Keratinocyte (primary cell): ENCODE results near the gene TBC1D16. TPM values are rescaled to one million over a fixed set of nuclear protein-coding genes. Genes with fewer than 3 reads are reported as not detected.

Experiments
- DNase-seq: peaks from one replicate; pipeline ENCODE4 v3.0.0-alpha.2; 2011; ENCODE audit warnings: low read depth, missing footprints, low spot score
- FAIRE-seq: peaks from 2 replicates; lab custom pipeline; 2011; peaks lifted over from hg19 to GRCh38; lab: Jason Lieb, UNC
- H2AFZ ChIP-seq: 2 replicates; pipeline ENCODE4 v1.6.0; 2012; ENCODE audit warnings: low read length, control low read depth, inconsistent platforms; ENCODE audit not compliant: control insufficient read depth
- H3K27ac ChIP-seq: 2 replicates; pipeline ENCODE4 v1.5.1; 2011; ENCODE audit warnings: low read length; ENCODE audit not compliant: control insufficient read depth, insufficient read depth
- H3K27me3 ChIP-seq: 3 replicates; pipeline ENCODE4 v1.6.0; 2011; ENCODE audit warnings: low read length; ENCODE audit not compliant: control insufficient read depth, insufficient read depth; ENCODE audit errors: extremely low read depth
- H3K36me3 ChIP-seq, 2 experiments: 2 replicates in 1 of 2; 3 replicates in 1 of 2; pipeline ENCODE4 v1.5.1; 2011; ENCODE audit warnings: low read length in 2 of 2, mild to moderate bottlenecking in 1 of 2; ENCODE audit not compliant: control insufficient read depth in 2 of 2, insufficient read depth in 2 of 2; ENCODE audit errors: extremely low read depth in 1 of 2
- H3K4me1 ChIP-seq: 3 replicates; pipeline ENCODE4 v1.5.1; 2011; ENCODE audit warnings: low read length; ENCODE audit not compliant: control insufficient read depth, insufficient read depth; ENCODE audit errors: extremely low read depth
- H3K4me2 ChIP-seq: 3 replicates; pipeline ENCODE4 v1.6.0; 2011; ENCODE audit warnings: low read depth, low read length; ENCODE audit not compliant: control insufficient read depth, insufficient read depth; ENCODE audit errors: extremely low read depth
- H3K4me3 ChIP-seq, 3 experiments: fragments of 200-600 bp in 1 of 3; sonication (generic) in 1 of 3; 2 replicates in 2 of 3; 3 replicates in 1 of 3; pipeline ENCODE4 v1.5.1; 2011 to 2016; ENCODE audit warnings: low read length in 3 of 3, mild to moderate bottlenecking in 3 of 3, control low read depth in 2 of 3, inconsistent platforms in 1 of 3, low read depth in 1 of 3, mixed read lengths in 1 of 3, mixed run types in 1 of 3, moderate library complexity in 1 of 3; ENCODE audit not compliant: control insufficient read depth in 2 of 3, insufficient read depth in 2 of 3; ENCODE audit errors: extremely low read depth in 1 of 3
- H3K79me2 ChIP-seq: 2 replicates; pipeline ENCODE4 v1.6.0; 2012; ENCODE audit warnings: low read length; ENCODE audit not compliant: control insufficient read depth, insufficient read depth
- H3K9ac ChIP-seq: 3 replicates; pipeline ENCODE4 v1.6.0; 2011; ENCODE audit warnings: low read length; ENCODE audit not compliant: control insufficient read depth, insufficient read depth; ENCODE audit errors: extremely low read depth
- H3K9me1 ChIP-seq: 3 replicates; pipeline ENCODE4 v1.6.0; 2011; ENCODE audit warnings: low read length; ENCODE audit not compliant: control insufficient read depth, insufficient read depth; ENCODE audit errors: extremely low read depth
- H3K9me3 ChIP-seq: 2 replicates; pipeline ENCODE4 v1.5.1; 2012; ENCODE audit warnings: low read depth, low read length; ENCODE audit not compliant: control insufficient read depth
- H4K20me1 ChIP-seq: 3 replicates; pipeline ENCODE4 v1.6.0; 2011; ENCODE audit warnings: low read length; ENCODE audit not compliant: control insufficient read depth, insufficient read depth; ENCODE audit errors: extremely low read depth
- EZH2 ChIP-seq: IDR thresholded peaks from one replicate; pipeline ENCODE4 v1.6.1; 2012; ENCODE audit warnings: inconsistent platforms, mild to moderate bottlenecking, low read length, moderate library complexity
- dilution Hi-C: fragments of 300-500 bp; cut with MboI; formaldehyde crosslinking; loops from one replicate; pipeline ENCODE4 v1.7.0; 2020; ENCODE audit warnings: low sequenced_read_pairs; ENCODE audit not compliant: extremely low pct_ligation_motif_present
- polyA plus RNA-seq, 5 experiments: library from polyadenylated mRNA; depleted of rRNA in 3 of 5; stranded (reverse) in 3 of 5; stranded (forward) in 1 of 5; unstranded in 1 of 5; fragments of >200 nt; gene quantifications; 1 replicate in 1 of 5; 2 replicates in 3 of 5; 3 replicates in 1 of 5; pipeline versions ENCODE4 v1.2.1 to v1.2.3, GENCODE V29; 2011 to 2012; ENCODE audit warnings: missing spikeins in 2 of 5, low read depth in 1 of 5, low replicate concordance in 1 of 5
- TF ChIP-seq, protein P1 (sequence below), 3 experiments: IDR thresholded peaks in 1 of 3; conservative IDR thresholded peaks in 1 of 3; optimal IDR thresholded peaks in 1 of 3; 2 replicates in 2 of 3; 3 replicates in 1 of 3; pipeline versions ENCODE3 to v1.5.1; 2011; ENCODE audit warnings: low read length in 3 of 3, mild to moderate bottlenecking in 3 of 3, moderate library complexity in 2 of 3, control low read depth in 1 of 3, inconsistent platforms in 1 of 3; ENCODE audit not compliant: insufficient read depth in 2 of 3; ENCODE audit errors: extremely low read depth in 1 of 3

Gene TBC1D16
- polyA plus RNA-seq, 1 donor (not counting 4 experiments of a cell fraction or from before 2014, with no cell fraction given), result 8.6 TPM

DNA sequence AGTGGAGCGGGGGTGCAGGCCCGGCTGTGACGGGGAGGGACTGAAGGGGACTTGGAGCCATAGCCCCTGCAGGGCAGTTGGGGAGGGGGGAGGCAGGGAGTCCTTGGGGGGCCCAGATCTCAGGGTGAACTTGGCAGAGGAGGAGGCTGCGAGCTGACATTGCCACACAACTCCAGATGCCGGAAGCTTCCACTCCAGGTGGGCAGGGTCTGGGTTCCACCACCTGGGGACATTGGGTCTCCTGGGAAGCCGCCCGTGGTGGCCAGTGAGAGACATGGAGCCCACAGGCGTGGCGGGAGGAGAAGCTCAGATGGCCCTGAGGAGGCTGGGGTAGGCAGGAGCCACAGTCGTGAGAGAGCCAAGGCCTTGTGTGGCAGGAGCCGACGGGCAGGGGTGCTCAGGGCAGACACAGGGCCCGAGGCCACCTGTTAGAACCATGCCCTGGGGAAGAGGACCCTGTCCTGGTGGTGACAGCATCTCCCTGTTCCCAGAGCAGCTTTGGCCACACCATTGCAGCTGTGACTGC, 47.5 kb upstream of the TBC1D16 start:
- no peaks in the 10 kb centered on the region for H3K79me2 ChIP-seq
- H4K20me1 ChIP-seq, result no peaks in the 10 kb centered on the region
- TF ChIP-seq, protein P1, sequence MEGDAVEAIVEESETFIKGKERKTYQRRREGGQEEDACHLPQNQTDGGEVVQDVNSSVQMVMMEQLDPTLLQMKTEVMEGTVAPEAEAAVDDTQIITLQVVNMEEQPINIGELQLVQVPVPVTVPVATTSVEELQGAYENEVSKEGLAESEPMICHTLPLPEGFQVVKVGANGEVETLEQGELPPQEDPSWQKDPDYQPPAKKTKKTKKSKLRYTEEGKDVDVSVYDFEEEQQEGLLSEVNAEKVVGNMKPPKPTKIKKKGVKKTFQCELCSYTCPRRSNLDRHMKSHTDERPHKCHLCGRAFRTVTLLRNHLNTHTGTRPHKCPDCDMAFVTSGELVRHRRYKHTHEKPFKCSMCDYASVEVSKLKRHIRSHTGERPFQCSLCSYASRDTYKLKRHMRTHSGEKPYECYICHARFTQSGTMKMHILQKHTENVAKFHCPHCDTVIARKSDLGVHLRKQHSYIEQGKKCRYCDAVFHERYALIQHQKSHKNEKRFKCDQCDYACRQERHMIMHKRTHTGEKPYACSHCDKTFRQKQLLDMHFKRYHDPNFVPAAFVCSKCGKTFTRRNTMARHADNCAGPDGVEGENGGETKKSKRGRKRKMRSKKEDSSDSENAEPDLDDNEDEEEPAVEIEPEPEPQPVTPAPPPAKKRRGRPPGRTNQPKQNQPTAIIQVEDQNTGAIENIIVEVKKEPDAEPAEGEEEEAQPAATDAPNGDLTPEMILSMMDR (optimal IDR thresholded peaks at IDR 0.05 in 1 of 3, IDR thresholded peaks at IDR 0.05 in 1 of 3, conservative IDR thresholded peaks at IDR 0.05 in 1 of 3; ENCODE audit: extremely low read depth in 1 of 3, insufficient read depth in 2 of 3, low read length in 3 of 3), result no peak
- no peak for TF ChIP-seq EZH2
- peak overlapping the region; percentile 7 for H3K4me2 ChIP-seq
- no peak overlapping the region for H3K9ac ChIP-seq
- no peak for FAIRE-seq
- H3K4me3 ChIP-seq, result no peak overlapping the region
- no peak overlapping the region for H3K27ac ChIP-seq
- H2AFZ ChIP-seq, result no peak overlapping the region
- peaks cover 7% of the 10 kb centered on the region for H3K27me3 ChIP-seq
- no peaks in the 10 kb centered on the region for H3K4me1 ChIP-seq
- no peaks in the 10 kb centered on the region for H3K36me3 ChIP-seq
- DNase-seq, result no peak
- dilution Hi-C loops, result no loop called here
- H3K9me3 ChIP-seq, result no peaks in the 10 kb centered on the region
- no peaks in the 10 kb centered on the region for H3K9me1 ChIP-seq

DNA sequence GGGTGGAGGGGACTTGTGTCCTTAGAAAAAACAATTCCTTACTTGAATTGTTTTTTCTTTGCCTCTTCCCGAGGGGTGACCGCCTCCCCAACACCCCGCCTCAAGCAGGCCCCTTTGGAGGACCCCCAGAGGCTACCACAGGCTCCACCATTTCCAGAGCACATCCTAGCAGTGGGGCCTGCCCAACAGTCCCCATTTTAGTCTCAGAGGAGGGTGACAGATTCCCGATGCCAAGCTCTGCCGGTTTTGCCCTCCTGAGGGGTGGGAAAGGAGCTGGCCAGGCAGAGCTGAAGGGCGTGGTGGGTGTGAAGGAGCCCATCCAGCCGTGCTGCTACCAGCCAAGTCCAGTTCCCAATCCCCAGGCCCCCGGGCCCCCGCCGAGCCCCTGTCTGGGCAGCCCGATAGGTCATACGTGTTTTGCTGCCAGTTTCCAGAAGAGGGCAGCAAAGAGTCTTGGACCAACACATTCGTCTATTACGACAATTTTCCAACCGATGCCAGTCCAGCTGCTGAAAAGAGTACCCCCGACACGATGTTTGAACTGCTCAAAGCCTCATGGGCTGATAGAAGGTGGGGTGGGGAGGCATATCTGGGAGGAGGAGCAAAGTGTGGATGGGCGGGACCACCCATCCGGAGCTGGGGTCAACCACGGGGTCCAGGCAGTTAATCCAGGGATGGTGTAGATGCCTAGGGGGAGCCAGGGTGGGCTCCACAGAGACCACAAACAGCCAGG, 46.9 kb upstream of the TBC1D16 start:
- DNase-seq, result no peak
- FAIRE-seq, result peak; percentile 77
- no peaks in the 10 kb centered on the region for H3K9me1 ChIP-seq
- no peaks in the 10 kb centered on the region for H3K79me2 ChIP-seq
- H3K4me2 ChIP-seq, result peak overlapping the region; percentile 7
- peak overlapping the region; percentile 10 for H2AFZ ChIP-seq
- no peak for TF ChIP-seq EZH2
- TF ChIP-seq, protein P1 (optimal IDR thresholded peaks at IDR 0.05 in 1 of 3, IDR thresholded peaks at IDR 0.05 in 1 of 3, conservative IDR thresholded peaks at IDR 0.05 in 1 of 3; ENCODE audit: extremely low read depth in 1 of 3, insufficient read depth in 2 of 3, low read length in 3 of 3), result peak; percentile 63 to 84 (median 83)
- dilution Hi-C loops, result no loop called here
- H3K4me1 ChIP-seq, result no peaks in the 10 kb centered on the region
- H3K4me3 ChIP-seq, result no peak overlapping the region
- peaks cover 7% of the 10 kb centered on the region for H3K27me3 ChIP-seq
- H3K9me3 ChIP-seq, result no peaks in the 10 kb centered on the region
- no peaks in the 10 kb centered on the region for H3K36me3 ChIP-seq
- no peak overlapping the region for H3K9ac ChIP-seq
- no peaks in the 10 kb centered on the region for H4K20me1 ChIP-seq
- H3K27ac ChIP-seq, result no peak overlapping the region
